ENCODE data around the gene CDH1. TPM values are rescaled to one million over a fixed set of nuclear protein-coding genes. Genes with fewer than 3 reads are reported as not detected.
"Not testable (repeated sequence)": the region's sequence is repeated elsewhere in the genome, so short reads cannot be mapped to it uniquely, and the experiment has no call there.

Gene CDH1
- total RNA-seq, 1 donor from 2014 or later, result 0.36 TPM

- intact Hi-C loops (cut with micrococcal nuclease), result no loop called here
Observed at GRCh38 chr16:68786685-68787418, 49.8 kb downstream of the CDH1 start.

GRCh38 chr16:68787419-68787807 is 50.3 kb downstream of the CDH1 start:
- intact Hi-C loops (cut with micrococcal nuclease), result not testable (repeated sequence)

- intact Hi-C loops (cut with micrococcal nuclease), result no loop called here
Observed at GRCh38 chr16:68790130-68790761, 53.2 kb downstream of the CDH1 start.

- intact Hi-C loops (cut with micrococcal nuclease), result no loop called here
Observed at GRCh38 chr16:68790944-68791343, 53.9 kb downstream of the CDH1 start.

- intact Hi-C loops (cut with micrococcal nuclease), result no loop called here
Observed at GRCh38 chr16:68792465-68793324, 55.6 kb downstream of the CDH1 start.

- intact Hi-C loops (cut with micrococcal nuclease), result no loop called here
Observed at GRCh38 chr16:68793401-68793857, 56.3 kb downstream of the CDH1 start.

GRCh38 chr16:68798398-68798797 is 61.3 kb downstream of the CDH1 start:
- intact Hi-C loops (cut with micrococcal nuclease), result no loop called here

- intact Hi-C loops (cut with micrococcal nuclease), result loop anchor here (1.0 kb wide), 2 partner anchors 96 to 272 kb away; no protein-coding TSS in a partner anchor
Observed at GRCh38 chr16:68800257-68800875, 63.3 kb downstream of the CDH1 start.

- intact Hi-C loops (cut with micrococcal nuclease), result no loop called here
Observed at GRCh38 chr16:68802190-68802589, 65.1 kb downstream of the CDH1 start.

- intact Hi-C loops (cut with micrococcal nuclease), result no loop called here
Observed at GRCh38 chr16:68806422-68806821, 69.3 kb downstream of the CDH1 start.

- intact Hi-C loops (cut with micrococcal nuclease), result no loop called here
Observed at GRCh38 chr16:68806981-68807380, 69.9 kb downstream of the CDH1 start.

- intact Hi-C loops (cut with micrococcal nuclease), result no loop called here
Observed at GRCh38 chr16:68814516-68814915, 77.4 kb downstream of the CDH1 start.

- intact Hi-C loops (cut with micrococcal nuclease), result no loop called here
Observed at GRCh38 chr16:68823401-68824135, 86.5 kb downstream of the CDH1 start.

- intact Hi-C loops (cut with micrococcal nuclease), result no loop called here
Observed at GRCh38 chr16:68825427-68825826, 88.3 kb downstream of the CDH1 start.

GRCh38 chr16:68826652-68827051 is 89.6 kb downstream of the CDH1 start:
- intact Hi-C loops (cut with micrococcal nuclease), result no loop called here

GRCh38 chr16:68833251-68833650 is 96.2 kb downstream of the CDH1 start:
- intact Hi-C loops (cut with micrococcal nuclease), result no loop called here

GRCh38 chr16:68834550-68834949 is 97.5 kb downstream of the CDH1 start:
- intact Hi-C loops (cut with micrococcal nuclease), result no loop called here

- intact Hi-C loops (cut with micrococcal nuclease), result no loop called here
Observed at GRCh38 chr16:68835970-68836369, 98.9 kb downstream of the CDH1 start.

GRCh38 chr16:68839831-68840230 is 102.7 kb downstream of the CDH1 start:
- intact Hi-C loops (cut with micrococcal nuclease), result no loop called here

GRCh38 chr16:68842964-68843481 is 105.9 kb downstream of the CDH1 start:
- intact Hi-C loops (cut with micrococcal nuclease), result loop anchor here (2.0 kb wide), 3 partner anchors 264 to 314 kb away; partner anchors contain the start of genes CHTF8 and UTP4

Data from T-helper 2 cell treated with Interferon-gamma antibody and Interleukin-4, amounts not matched to agents 100 ng/mL and 5 ng/mL, for 36 hours (primary cell).